GM19193 (cell line): Measurements from ENCODE around the gene DENND1A.

Experiments used
- POLR2A ChIP-seq: IDR thresholded peaks from 4 replicates; pipeline ENCODE4 v1.6.1; 2011; ENCODE audit not compliant: insufficient read depth, insufficient read length; ENCODE audit errors: extremely low read depth

DENND1A gene

GRCh38 chr9:123725389-123725788 lies 204.5 kb downstream of the DENND1A start:
- no peak for TF ChIP-seq POLR2A

- no peak for TF ChIP-seq POLR2A
Measured at GRCh38 chr9:123724211-123724796, 205.6 kb downstream of the DENND1A start.

GRCh38 chr9:123723135-123723875 lies 206.6 kb downstream of the DENND1A start:
- no peak for TF ChIP-seq POLR2A

GRCh38 chr9:123722378-123722777 lies 207.5 kb downstream of the DENND1A start:
- no peak for TF ChIP-seq POLR2A

- TF ChIP-seq POLR2A = no peak
Measured at GRCh38 chr9:123718188-123718587, 211.7 kb downstream of the DENND1A start.

- no peak for TF ChIP-seq POLR2A
Measured at GRCh38 chr9:123717581-123718175, 212.2 kb downstream of the DENND1A start.

- no peak for TF ChIP-seq POLR2A
Measured at GRCh38 chr9:123716339-123716945, 213.5 kb downstream of the DENND1A start.

GRCh38 chr9:123715258-123715657 lies 214.7 kb downstream of the DENND1A start:
- no peak for TF ChIP-seq POLR2A

- no peak for TF ChIP-seq POLR2A
Measured at GRCh38 chr9:123713282-123713681, 216.6 kb downstream of the DENND1A start.

- no peak for TF ChIP-seq POLR2A
Measured at GRCh38 chr9:123712399-123712798, 217.5 kb downstream of the DENND1A start.

- TF ChIP-seq POLR2A = no peak
Measured at GRCh38 chr9:123710299-123710698, 219.6 kb downstream of the DENND1A start.

GRCh38 chr9:123702483-123702882 lies 227.4 kb downstream of the DENND1A start:
- no peak for TF ChIP-seq POLR2A

- TF ChIP-seq POLR2A = no peak
Measured at GRCh38 chr9:123697686-123698085, 232.2 kb downstream of the DENND1A start.

- no peak for TF ChIP-seq POLR2A
Measured at GRCh38 chr9:123696476-123696875, 233.4 kb downstream of the DENND1A start.

- no peak for TF ChIP-seq POLR2A
Measured at GRCh38 chr9:123695386-123695785, 234.5 kb downstream of the DENND1A start.
